Liver (tissue), 9 donors: Measurements from ENCODE around the gene COPZ1. TPM values are rescaled to one million over a fixed set of nuclear protein-coding genes. Genes with fewer than 3 reads are reported as not detected.

Experiments
- DNase-seq: peaks from one replicate; pipeline ENCODE4 v3.0.0-alpha.2; 2017; ENCODE audit warnings: low spot score
- H3K27ac ChIP-seq, 2 donors: one replicate each; pipeline ENCODE4 v1.7.0; 2013; ENCODE audit warnings: inconsistent platforms in 2 of 2, low read length in 2 of 2, control low read depth in 1 of 2, low read depth in 1 of 2, mild to moderate bottlenecking in 1 of 2
- H3K27me3 ChIP-seq, 4 donors: one replicate each; pipeline versions ENCODE4 v1.6.1 to v1.7.0; 2013; ENCODE audit warnings: low read length in 3 of 4, inconsistent platforms in 1 of 4, mild to moderate bottlenecking in 1 of 4, moderate library complexity in 1 of 4; ENCODE audit not compliant: control insufficient read depth in 4 of 4, insufficient read depth in 4 of 4
- H3K36me3 ChIP-seq, 4 donors: one replicate each; pipeline versions ENCODE4 v1.6.1 to v1.7.0; 2013; ENCODE audit warnings: low read length in 3 of 4, mild to moderate bottlenecking in 3 of 4, low read depth in 1 of 4, moderate library complexity in 1 of 4; ENCODE audit not compliant: control insufficient read depth in 4 of 4, insufficient read depth in 3 of 4
- H3K4me1 ChIP-seq, 4 donors: one replicate each; pipeline versions ENCODE4 v1.6.1 to v1.7.0; 2013; ENCODE audit warnings: low read length in 3 of 4, mild to moderate bottlenecking in 3 of 4, moderate library complexity in 1 of 4; ENCODE audit not compliant: control insufficient read depth in 4 of 4, insufficient read depth in 4 of 4
- H3K4me3 ChIP-seq, 3 donors: one replicate each; pipeline versions ENCODE4 v1.6.1 to v1.7.0; 2013; ENCODE audit warnings: low read length in 3 of 3, control low read depth in 1 of 3, low read depth in 1 of 3, mild to moderate bottlenecking in 1 of 3
- H3K9ac ChIP-seq, 2 donors: one replicate each; pipeline ENCODE4 v1.7.0; 2013; ENCODE audit warnings: low read length in 2 of 2, mild to moderate bottlenecking in 2 of 2, moderate library complexity in 2 of 2, control low read depth in 1 of 2, low read depth in 1 of 2
- H3K9me3 ChIP-seq, 4 donors: one replicate each; pipeline versions ENCODE4 v1.6.1 to v1.7.0; 2013; ENCODE audit warnings: low read length in 3 of 4; ENCODE audit not compliant: control insufficient read depth in 4 of 4
- EGR1 ChIP-seq, 2 donors: IDR thresholded peaks; 2 replicates each; pipeline ENCODE4 v1.6.1; 2016 to 2018; ENCODE audit warnings: antibody characterized with exemption in 2 of 2, low read depth in 2 of 2
- FOXA1 ChIP-seq: IDR thresholded peaks from 2 replicates; pipeline ENCODE4 v1.6.1; 2016; ENCODE audit warnings: antibody characterized with exemption
- FOXA2 ChIP-seq: IDR thresholded peaks from 2 replicates; pipeline ENCODE4 v1.6.1; 2016; ENCODE audit warnings: antibody characterized with exemption
- HNF4A ChIP-seq, 2 donors: conservative IDR thresholded peaks; 2 replicates each; pipeline ENCODE4 v1.6.1; 2016; ENCODE audit warnings: antibody characterized with exemption in 2 of 2, mild to moderate bottlenecking in 2 of 2
- HNF4G ChIP-seq: IDR thresholded peaks from 2 replicates; pipeline ENCODE4 v1.6.1; 2016; ENCODE audit warnings: antibody characterized with exemption
- NR2F2 ChIP-seq: IDR thresholded peaks from 2 replicates; pipeline ENCODE4 v1.6.1; 2016; ENCODE audit warnings: antibody characterized with exemption
- RAD21 ChIP-seq, 2 donors: IDR thresholded peaks; 2 replicates each; pipeline ENCODE4 v1.6.1; 2016; ENCODE audit warnings: antibody characterized with exemption in 2 of 2, mild to moderate bottlenecking in 2 of 2
- RXRA ChIP-seq, 2 donors: IDR thresholded peaks; 2 replicates each; pipeline ENCODE4 v1.6.1; 2017 to 2018; ENCODE audit warnings: antibody characterized with exemption in 2 of 2, mild to moderate bottlenecking in 1 of 2
- SP1 ChIP-seq: IDR thresholded peaks from 2 replicates; pipeline ENCODE4 v1.6.1; 2018; ENCODE audit warnings: antibody characterized with exemption, mild to moderate bottlenecking
- TAF1 ChIP-seq: conservative IDR thresholded peaks from 2 replicates; pipeline ENCODE4 v1.6.1; 2016; ENCODE audit warnings: antibody characterized with exemption, mild to moderate bottlenecking
- YY1 ChIP-seq: IDR thresholded peaks from 2 replicates; pipeline ENCODE4 v1.6.1; 2016; ENCODE audit warnings: antibody characterized with exemption, mild to moderate bottlenecking
- WGBS: extraction: QIAGEN DNeasy Blood & Tissue Kit; methylation state at CpG from one replicate; pipeline ENCODE4 v1.1.7; 2013; 5-methylcytosine and 5-hydroxymethylcytosine counted together
- polyA plus RNA-seq, 2 donors: library from polyadenylated mRNA; stranded (reverse) in 1 of 2; unstranded in 1 of 2; fragments of 200-250 nt in 1 of 2; fragments of >200 nt in 1 of 2; fragmentation: Nextera tagmentation in 1 of 2; extraction: Ambion mirVana in 1 of 2; gene quantifications; one replicate each; pipeline versions ENCODE4 v1.2.1 to v1.2.3, GENCODE V29; 2013 to 2015
- total RNA-seq, 2 donors: library from RNA; depleted of rRNA; stranded (reverse); fragments of >200 nt; gene quantifications; one replicate each; pipeline ENCODE4 v1.2.3, GENCODE V29; 2014
- TF ChIP-seq, protein P1 (sequence below): fragments of 150-350 bp; IDR thresholded peaks from 2 replicates; pipeline ENCODE4 v1.5.1; 2017; ENCODE audit warnings: improper control_type of control experiment, low read depth, low read length; ENCODE audit not compliant: missing input control
- TF ChIP-seq, protein P2 (sequence below): IDR thresholded peaks from 2 replicates; pipeline ENCODE4 v1.6.1; 2016; ENCODE audit warnings: antibody characterized with exemption, mild to moderate bottlenecking
- TF ChIP-seq, protein P3 (sequence below): IDR thresholded peaks from 2 replicates; pipeline ENCODE4 v1.6.1; 2016; ENCODE audit warnings: antibody characterized with exemption
- TF ChIP-seq, protein P4 (sequence below): IDR thresholded peaks from 2 replicates; pipeline ENCODE4 v1.6.1; 2016; ENCODE audit warnings: antibody characterized with exemption
- TF ChIP-seq, protein P5 (sequence below): IDR thresholded peaks from 2 replicates; pipeline ENCODE4 v1.6.1; 2016; ENCODE audit warnings: antibody characterized with exemption
- donor health status: healthy.
- donor health status: healthy.
- donor health status: healthy.
- donor health status: healthy.
- donor health status: healthy.

COPZ1 gene
- total and polyA plus RNA-seq, 4 donors, result 54.6 to 92.6 (median 79.8) TPM

DNA sequence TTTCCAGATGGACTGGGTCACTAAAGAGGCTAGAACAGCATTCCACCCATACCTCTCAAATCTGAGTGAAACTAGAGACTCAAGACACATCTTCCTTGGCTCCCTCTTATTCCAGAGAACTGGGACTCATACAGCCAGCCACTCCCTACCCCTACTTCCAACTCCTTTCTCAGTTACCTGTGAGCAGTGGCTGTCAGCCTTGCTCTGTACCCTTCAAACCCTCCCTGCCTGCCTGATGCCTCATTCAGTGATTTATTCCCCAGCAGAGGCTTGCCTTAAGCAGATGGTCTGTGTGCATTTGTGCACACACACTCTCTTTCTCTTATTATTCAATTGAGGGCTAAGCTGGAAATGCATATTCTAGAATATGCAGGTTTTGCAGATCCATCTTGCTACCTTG is 24.7 kb downstream of the COPZ1 start:
- Histone ChIP-seq H3K27ac (no peak overlapping the region), H3K9ac (no peak overlapping the region)

DNA sequence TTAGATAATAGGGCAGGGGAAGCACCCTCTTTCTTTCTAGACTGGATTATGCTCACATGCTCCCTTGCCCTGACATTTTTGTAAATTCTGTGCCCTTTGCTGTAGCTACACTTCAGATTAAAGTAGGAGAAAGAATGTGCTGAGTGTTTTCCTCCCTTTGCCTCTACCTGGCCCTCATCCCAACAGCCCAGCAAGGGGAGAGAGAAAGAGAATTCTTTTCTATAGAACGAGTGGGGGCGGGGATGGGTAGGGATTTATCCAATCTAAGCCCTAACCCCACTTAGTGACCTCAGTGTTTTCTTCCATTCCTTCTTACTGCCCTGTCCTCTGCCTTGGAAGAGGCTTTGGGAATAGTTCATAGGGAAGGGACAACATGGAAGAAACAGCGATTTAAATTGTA is 25.8 kb downstream of the COPZ1 start:
- Histone ChIP-seq H3K36me3 (peaks cover 12 to 47% (median 40%) of the 10 kb centered on the region in 4 donors), H3K9me3 (no peaks in the 10 kb centered on the region), H3K27me3 (no peaks in the 10 kb centered on the region), H3K27ac (no peak overlapping the region), H3K4me1 (peaks cover 6 to 30% (median 22%) of the 10 kb centered on the region in 4 donors), H3K9ac (no peak overlapping the region), H3K4me3 (no peak overlapping the region)
- no peak for DNase-seq
- TF ChIP-seq, protein P1, sequence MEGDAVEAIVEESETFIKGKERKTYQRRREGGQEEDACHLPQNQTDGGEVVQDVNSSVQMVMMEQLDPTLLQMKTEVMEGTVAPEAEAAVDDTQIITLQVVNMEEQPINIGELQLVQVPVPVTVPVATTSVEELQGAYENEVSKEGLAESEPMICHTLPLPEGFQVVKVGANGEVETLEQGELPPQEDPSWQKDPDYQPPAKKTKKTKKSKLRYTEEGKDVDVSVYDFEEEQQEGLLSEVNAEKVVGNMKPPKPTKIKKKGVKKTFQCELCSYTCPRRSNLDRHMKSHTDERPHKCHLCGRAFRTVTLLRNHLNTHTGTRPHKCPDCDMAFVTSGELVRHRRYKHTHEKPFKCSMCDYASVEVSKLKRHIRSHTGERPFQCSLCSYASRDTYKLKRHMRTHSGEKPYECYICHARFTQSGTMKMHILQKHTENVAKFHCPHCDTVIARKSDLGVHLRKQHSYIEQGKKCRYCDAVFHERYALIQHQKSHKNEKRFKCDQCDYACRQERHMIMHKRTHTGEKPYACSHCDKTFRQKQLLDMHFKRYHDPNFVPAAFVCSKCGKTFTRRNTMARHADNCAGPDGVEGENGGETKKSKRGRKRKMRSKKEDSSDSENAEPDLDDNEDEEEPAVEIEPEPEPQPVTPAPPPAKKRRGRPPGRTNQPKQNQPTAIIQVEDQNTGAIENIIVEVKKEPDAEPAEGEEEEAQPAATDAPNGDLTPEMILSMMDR, result no peak
- TF ChIP-seq, protein P2, sequence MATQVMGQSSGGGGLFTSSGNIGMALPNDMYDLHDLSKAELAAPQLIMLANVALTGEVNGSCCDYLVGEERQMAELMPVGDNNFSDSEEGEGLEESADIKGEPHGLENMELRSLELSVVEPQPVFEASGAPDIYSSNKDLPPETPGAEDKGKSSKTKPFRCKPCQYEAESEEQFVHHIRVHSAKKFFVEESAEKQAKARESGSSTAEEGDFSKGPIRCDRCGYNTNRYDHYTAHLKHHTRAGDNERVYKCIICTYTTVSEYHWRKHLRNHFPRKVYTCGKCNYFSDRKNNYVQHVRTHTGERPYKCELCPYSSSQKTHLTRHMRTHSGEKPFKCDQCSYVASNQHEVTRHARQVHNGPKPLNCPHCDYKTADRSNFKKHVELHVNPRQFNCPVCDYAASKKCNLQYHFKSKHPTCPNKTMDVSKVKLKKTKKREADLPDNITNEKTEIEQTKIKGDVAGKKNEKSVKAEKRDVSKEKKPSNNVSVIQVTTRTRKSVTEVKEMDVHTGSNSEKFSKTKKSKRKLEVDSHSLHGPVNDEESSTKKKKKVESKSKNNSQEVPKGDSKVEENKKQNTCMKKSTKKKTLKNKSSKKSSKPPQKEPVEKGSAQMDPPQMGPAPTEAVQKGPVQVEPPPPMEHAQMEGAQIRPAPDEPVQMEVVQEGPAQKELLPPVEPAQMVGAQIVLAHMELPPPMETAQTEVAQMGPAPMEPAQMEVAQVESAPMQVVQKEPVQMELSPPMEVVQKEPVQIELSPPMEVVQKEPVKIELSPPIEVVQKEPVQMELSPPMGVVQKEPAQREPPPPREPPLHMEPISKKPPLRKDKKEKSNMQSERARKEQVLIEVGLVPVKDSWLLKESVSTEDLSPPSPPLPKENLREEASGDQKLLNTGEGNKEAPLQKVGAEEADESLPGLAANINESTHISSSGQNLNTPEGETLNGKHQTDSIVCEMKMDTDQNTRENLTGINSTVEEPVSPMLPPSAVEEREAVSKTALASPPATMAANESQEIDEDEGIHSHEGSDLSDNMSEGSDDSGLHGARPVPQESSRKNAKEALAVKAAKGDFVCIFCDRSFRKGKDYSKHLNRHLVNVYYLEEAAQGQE, result no peak
- WGBS, result 71% methylated on average over 3 of the region's 3 CpGs

More for the DNA sequence above, 24.7 kb downstream of the COPZ1 start:
- no peak overlapping the region for H3K4me3 ChIP-seq
- peaks cover 15 to 56% (median 46%) of the 10 kb centered on the region in 4 donors for H3K36me3 ChIP-seq
- H3K9me3 ChIP-seq, result no peaks in the 10 kb centered on the region
- no peak for DNase-seq
- H3K4me1 ChIP-seq, result peaks cover 6 to 29% (median 20%) of the 10 kb centered on the region in 4 donors
- H3K27me3 ChIP-seq, result no peaks in the 10 kb centered on the region
- TF ChIP-seq, protein P1, result no peak
- TF ChIP-seq, protein P3, sequence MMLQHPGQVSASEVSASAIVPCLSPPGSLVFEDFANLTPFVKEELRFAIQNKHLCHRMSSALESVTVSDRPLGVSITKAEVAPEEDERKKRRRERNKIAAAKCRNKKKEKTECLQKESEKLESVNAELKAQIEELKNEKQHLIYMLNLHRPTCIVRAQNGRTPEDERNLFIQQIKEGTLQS, result no peak
- TF ChIP-seq FOXA1, result no peak
- TF ChIP-seq EGR1 (IDR thresholded peaks at IDR 0.05; ENCODE audit: low read depth in 2 of 2), result no peak
- TF ChIP-seq NR2F2, result no peak
- no peak for TF ChIP-seq HNF4G
- TF ChIP-seq HNF4A (conservative IDR thresholded peaks at IDR 0.05), result no peak
- TF ChIP-seq, protein P4, sequence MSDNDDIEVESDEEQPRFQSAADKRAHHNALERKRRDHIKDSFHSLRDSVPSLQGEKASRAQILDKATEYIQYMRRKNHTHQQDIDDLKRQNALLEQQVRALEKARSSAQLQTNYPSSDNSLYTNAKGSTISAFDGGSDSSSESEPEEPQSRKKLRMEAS, result no peak
- TF ChIP-seq, protein P5, sequence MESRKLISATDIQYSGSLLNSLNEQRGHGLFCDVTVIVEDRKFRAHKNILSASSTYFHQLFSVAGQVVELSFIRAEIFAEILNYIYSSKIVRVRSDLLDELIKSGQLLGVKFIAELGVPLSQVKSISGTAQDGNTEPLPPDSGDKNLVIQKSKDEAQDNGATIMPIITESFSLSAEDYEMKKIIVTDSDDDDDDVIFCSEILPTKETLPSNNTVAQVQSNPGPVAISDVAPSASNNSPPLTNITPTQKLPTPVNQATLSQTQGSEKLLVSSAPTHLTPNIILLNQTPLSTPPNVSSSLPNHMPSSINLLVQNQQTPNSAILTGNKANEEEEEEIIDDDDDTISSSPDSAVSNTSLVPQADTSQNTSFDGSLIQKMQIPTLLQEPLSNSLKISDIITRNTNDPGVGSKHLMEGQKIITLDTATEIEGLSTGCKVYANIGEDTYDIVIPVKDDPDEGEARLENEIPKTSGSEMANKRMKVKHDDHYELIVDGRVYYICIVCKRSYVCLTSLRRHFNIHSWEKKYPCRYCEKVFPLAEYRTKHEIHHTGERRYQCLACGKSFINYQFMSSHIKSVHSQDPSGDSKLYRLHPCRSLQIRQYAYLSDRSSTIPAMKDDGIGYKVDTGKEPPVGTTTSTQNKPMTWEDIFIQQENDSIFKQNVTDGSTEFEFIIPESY, result no peak
- TF ChIP-seq FOXA2, result no peak
- no peak for TF ChIP-seq RAD21 (IDR thresholded peaks at IDR 0.05)
- no peak for TF ChIP-seq YY1
- no peak for TF ChIP-seq TAF1
- no peak for TF ChIP-seq SP1
- TF ChIP-seq, protein P2, result no peak
- no peak for TF ChIP-seq RXRA (IDR thresholded peaks at IDR 0.05)
